Mucosa of stomach (tissue), 1 donor: ENCODE measurements around the gene ESPN.

Experiments
- H3K27me3 ChIP-seq: one replicate; pipeline ENCODE4 v1.7.0; 2013; ENCODE audit warnings: mild to moderate bottlenecking, low read length; ENCODE audit not compliant: control insufficient read depth, insufficient read depth
- H3K36me3 ChIP-seq: one replicate; pipeline ENCODE4 v1.7.0; 2013; ENCODE audit warnings: low read length; ENCODE audit not compliant: control insufficient read depth, insufficient read depth
- H3K4me1 ChIP-seq: one replicate; pipeline ENCODE4 v1.7.0; 2013; ENCODE audit warnings: mild to moderate bottlenecking, low read length; ENCODE audit not compliant: control insufficient read depth, insufficient read depth
- H3K4me3 ChIP-seq: one replicate; pipeline ENCODE4 v1.7.0; 2013; ENCODE audit warnings: low read length
- H3K9ac ChIP-seq: one replicate; pipeline ENCODE4 v1.7.0; 2013; ENCODE audit warnings: mild to moderate bottlenecking, low read length, moderate library complexity
- H3K9me3 ChIP-seq: one replicate; pipeline ENCODE4 v1.7.0; 2013; ENCODE audit warnings: mild to moderate bottlenecking, low read length, moderate library complexity; ENCODE audit not compliant: control insufficient read depth
- donor health status: Pancreatic carcinoma.

The ESPN gene

DNA sequence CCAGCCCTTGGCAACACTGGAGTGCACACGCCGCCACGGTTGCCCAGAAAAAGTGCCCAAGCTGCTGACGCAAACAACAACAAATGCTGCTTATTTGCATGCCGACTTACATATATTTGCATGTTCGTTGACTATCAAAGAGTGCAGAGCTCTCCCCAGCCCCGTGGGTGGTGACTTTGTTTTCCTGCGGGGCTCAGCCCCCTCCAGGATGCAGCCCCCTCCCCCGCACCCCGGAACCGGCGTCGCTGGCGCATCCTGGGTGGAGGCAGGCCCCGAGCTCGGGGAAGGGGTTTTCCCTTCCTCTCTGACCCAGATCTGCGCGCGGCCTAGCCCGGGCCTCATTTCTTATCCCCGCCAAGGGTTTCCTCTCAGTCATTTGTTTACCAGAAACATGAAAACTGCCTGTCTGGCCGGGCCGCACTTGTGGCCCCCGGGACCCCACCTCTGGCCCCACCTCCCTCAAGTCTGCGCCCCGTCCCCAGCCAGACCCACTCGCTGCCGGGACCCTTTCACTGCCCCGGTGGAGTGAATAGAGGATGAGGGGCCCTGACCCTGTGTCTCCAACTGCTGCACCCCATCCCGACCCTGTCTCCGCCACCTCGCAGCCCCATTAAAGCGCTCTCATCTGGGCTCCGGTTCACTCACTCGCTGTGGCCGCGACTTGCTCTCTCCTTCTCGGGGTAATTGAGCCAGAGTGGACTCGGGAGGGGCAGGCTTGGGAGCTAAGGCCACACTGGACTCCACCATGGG lies 35.9 kb downstream of the ESPN start:
- Histone ChIP-seq H3K4me1 (peaks cover 10% of the 10 kb centered on the region), H3K4me3 (no peak overlapping the region), H3K27me3 (peaks cover 38% of the 10 kb centered on the region), H3K9me3 (no peaks in the 10 kb centered on the region), H3K36me3 (no peaks in the 10 kb centered on the region), H3K9ac (peak overlapping the region; percentile 47)

DNA sequence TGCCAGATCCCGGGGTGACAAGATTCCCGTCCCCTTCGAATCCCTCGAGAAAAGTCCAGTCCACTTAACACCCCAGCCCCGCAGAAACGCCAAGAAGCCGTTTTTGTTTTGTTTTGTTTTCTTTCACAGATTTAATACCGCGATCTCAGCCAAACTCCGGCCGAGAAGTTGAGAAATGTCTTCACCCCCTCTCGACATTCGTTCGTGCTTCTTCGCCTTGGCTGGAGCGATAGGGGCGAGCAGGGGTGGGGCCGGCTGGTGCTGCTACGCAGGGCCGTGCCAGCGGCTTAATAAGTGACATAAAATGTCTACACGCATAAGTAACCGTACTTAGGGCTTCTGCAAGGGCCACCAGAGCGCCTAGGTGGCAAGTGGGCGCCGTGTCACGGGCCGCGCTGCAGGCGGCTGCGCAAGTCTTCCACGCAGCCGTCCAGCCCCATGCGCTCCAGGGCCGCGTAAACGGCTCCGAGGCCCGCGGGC lies 36.5 kb downstream of the ESPN start:
- H3K27me3 ChIP-seq, result peaks cover 36% of the 10 kb centered on the region
- H3K4me3 ChIP-seq, result no peak overlapping the region
- peak overlapping the region; percentile 47 for H3K9ac ChIP-seq

DNA sequence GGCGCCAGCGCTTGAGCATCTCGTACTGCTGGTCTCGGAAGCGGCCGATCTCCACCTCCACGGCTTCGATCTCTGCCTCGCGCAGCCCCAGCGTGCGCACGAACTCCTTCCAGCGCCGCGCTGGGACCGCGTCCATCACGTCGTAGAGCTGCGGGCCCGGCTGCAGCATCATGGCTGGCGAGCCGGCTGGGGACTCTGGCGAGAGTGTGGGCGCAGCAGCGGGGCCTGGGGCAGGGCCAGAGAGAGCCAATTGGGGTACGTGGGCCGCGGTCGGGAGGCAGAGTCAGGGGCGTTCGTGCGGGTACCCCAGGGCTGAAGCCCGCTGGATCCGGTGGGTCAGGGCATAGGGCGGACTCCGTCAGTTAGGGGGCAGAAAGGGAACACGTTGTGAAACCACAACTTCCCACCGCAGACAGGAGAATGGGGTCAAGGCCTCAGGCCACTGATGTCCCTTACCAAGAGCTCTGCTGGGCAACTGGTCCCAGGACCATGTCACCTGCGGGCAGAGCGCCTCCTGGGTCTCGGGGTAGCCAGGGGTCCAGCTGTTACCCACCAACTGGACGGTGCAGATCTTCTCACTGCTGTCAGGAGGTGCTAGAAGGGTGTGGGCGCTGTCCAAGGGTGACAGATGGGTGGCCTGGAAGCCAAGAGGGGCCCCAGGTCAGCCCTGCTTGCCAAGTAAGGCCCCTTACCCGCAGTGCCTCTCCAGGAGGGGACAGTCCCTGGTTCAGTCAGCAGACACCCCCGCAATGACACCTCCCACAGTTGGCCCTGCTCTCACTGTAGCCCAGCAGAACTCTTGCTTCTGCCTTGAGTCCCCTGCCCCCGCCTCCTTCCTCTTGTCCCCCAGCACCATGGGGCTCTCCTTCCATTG lies 37.2 kb downstream of the ESPN start:
- H3K9me3 ChIP-seq, result no peaks in the 10 kb centered on the region
- H3K4me1 ChIP-seq, result peaks cover 10% of the 10 kb centered on the region
- no peak overlapping the region for H3K9ac ChIP-seq
- peaks cover 33% of the 10 kb centered on the region for H3K27me3 ChIP-seq
- no peaks in the 10 kb centered on the region for H3K36me3 ChIP-seq
- H3K4me3 ChIP-seq, result no peak overlapping the region

More for the DNA sequence above, 36.5 kb downstream of the ESPN start:
- no peaks in the 10 kb centered on the region for H3K36me3 ChIP-seq
- H3K4me1 ChIP-seq, result peaks cover 10% of the 10 kb centered on the region
- H3K9me3 ChIP-seq, result no peaks in the 10 kb centered on the region

DNA sequence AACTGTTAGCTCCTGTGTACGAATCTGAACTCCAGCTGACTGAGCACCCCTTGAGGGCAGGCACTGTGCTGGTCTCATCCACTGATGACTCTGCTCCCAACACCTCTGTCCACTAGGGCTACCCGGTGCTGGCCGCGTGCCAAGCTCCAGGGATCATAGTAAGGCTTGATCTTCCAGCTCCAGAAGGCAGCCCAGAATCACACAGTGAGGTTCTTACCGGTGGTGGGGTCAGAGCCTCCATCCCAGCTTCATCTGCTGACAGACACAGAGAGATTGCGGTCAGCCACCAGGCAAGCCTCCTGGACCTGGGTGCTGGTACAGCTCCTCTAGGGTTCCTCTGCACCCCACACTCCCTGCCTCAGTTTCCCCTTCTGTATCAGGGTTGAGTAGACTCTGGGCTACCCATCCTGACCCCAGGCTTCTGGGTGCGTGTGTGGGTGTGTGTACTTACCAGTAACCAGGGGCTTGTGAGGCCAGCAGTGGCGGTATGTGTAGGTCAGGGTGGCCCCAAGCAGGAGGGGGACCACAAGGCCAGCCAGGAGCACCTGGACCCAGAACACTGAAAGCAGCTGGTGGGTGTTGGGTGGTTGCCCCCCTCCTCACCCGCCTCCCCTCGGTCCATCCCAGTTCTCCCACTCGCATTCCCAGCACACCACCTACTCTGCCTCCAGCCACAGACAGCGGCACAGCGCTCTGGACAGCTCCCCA lies 38.0 kb downstream of the ESPN start:
- Histone ChIP-seq H3K9ac (no peak overlapping the region), H3K36me3 (no peaks in the 10 kb centered on the region), H3K4me3 (no peak overlapping the region), H3K9me3 (no peaks in the 10 kb centered on the region), H3K27me3 (peaks cover 35% of the 10 kb centered on the region), H3K4me1 (peaks cover 10% of the 10 kb centered on the region)

DNA sequence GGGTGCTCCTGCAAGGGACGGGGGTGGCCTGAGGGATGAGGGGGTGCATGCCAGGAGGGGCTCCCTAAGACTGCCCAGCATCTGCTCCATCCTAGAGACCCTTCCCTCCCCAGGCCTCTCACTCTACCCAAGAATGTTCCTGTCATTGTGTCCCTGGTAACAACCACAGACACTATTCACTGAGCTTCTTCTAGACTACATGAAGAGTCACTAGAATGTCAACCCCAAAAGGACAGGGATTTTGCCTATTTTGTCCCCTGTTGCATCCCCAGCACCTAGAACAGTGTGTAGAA lies 38.5 kb downstream of the ESPN start:
- Histone ChIP-seq H3K9ac (no peak overlapping the region), H3K4me3 (no peak overlapping the region), H3K4me1 (peaks cover 10% of the 10 kb centered on the region), H3K27me3 (peaks cover 35% of the 10 kb centered on the region), H3K9me3 (no peaks in the 10 kb centered on the region), H3K36me3 (no peaks in the 10 kb centered on the region)

DNA sequence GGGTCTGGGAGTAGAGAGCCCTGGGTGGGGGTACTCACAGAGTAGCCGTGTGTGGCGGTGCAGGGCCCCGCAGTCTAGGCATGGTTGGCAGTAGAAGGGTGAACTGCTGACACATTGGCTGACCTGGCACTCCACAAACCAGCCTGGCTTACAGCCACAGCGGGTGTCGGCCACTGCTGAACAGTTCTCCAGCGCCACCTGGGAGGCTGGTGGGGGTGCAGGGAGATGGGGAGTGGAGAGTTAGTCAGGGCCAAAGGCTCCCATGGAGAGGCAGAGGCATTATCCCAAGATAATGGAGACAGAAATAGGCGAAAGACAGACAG lies 39.9 kb downstream of the ESPN start:
- Histone ChIP-seq H3K4me3 (no peak overlapping the region), H3K9me3 (no peaks in the 10 kb centered on the region), H3K27me3 (peaks cover 32% of the 10 kb centered on the region), H3K4me1 (peaks cover 10% of the 10 kb centered on the region), H3K36me3 (no peaks in the 10 kb centered on the region), H3K9ac (no peak overlapping the region)

DNA sequence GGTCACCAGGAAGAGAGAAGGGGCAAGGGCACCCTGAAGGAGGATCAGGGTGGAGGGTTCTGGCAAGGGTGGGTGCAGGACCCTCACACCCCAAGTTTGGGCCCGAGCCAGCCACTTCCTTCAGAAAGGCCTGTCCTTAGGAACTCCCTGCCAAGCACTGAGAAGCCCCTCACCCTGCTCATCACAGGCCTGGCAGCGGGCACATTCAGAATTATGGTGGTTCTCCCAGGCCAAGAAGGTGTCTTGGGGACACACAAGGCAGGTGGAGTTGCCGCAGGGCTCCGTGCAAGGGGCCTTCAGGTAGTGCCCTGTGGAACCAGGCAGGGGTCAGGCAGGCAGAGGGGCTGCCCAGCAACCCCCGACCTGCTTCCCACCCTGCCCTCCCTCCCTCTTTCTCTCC lies 40.3 kb downstream of the ESPN start:
- H3K4me3 ChIP-seq, result no peak overlapping the region
- H3K9me3 ChIP-seq, result no peaks in the 10 kb centered on the region
- no peaks in the 10 kb centered on the region for H3K36me3 ChIP-seq
- peaks cover 10% of the 10 kb centered on the region for H3K4me1 ChIP-seq
- H3K27me3 ChIP-seq, result peaks cover 28% of the 10 kb centered on the region
- no peak overlapping the region for H3K9ac ChIP-seq

DNA sequence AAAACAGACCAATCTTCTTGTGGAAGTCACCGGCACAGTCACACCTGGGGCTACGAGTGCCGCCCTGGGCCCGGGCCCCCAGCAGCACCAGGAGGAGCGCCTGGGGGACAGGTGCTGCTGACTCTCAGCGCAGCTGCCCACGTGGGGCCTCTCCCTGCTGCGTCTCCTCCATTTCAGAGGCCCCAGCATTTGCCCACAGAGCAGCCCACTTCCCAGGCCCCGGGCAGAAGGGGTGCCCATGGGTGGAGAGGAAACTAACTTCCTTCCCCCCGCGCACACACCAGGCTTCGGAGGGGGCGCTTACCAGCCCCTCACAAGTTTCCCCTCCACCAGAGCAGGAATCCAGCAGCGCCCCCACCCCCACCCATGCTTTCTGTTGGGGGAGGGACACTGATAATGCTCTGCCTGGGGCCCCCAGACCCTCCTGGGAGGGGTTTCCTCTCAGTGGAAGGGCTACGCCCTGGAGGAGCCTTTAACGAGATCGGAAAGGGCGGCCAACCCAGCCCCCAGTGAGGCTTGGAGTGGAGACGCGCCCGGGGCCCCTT lies 41.0 kb downstream of the ESPN start:
- Histone ChIP-seq H3K9ac (no peak overlapping the region), H3K4me3 (no peak overlapping the region), H3K4me1 (peaks cover 10% of the 10 kb centered on the region), H3K27me3 (peaks cover 21% of the 10 kb centered on the region), H3K9me3 (no peaks in the 10 kb centered on the region), H3K36me3 (no peaks in the 10 kb centered on the region)

DNA sequence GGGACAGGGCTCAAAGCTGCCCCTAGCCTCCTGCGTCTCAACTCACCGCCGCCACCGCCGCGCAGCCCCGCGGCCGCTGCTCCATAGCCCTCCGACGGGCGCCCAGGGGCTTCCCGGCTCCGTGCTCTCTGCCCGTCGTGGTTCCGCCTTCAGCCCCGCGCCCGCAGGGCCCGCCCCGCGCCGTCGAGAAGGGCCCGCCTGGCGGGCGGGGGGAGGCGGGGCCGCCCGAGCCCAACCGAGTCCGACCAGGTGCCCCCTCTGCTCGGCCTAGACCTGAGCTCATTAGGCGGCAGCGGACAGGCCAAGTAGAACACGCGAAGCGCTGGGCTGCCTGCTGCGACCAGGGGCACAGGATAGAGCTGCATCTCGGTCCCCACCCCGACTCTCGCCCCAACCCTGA lies 41.4 kb downstream of the ESPN start, which contains the start of gene TNFRSF25:
TNFRSF25 (minus strand) TSS at position 151 of the 400 bp plus-strand sequence; CDS start at position 85, 66 bp downstream.
- no peak within 1 kb of the TSS for H3K9ac ChIP-seq
- H3K4me3 ChIP-seq, result no peak within 1 kb of the TSS
- no peaks in the 10 kb centered on the region for H3K9me3 ChIP-seq
- H3K36me3 ChIP-seq, result no peaks in the 10 kb centered on the region
- H3K27me3 ChIP-seq, result peaks cover 17% of the 10 kb centered on the region
- H3K4me1 ChIP-seq, result peaks cover 7% of the 10 kb centered on the region

DNA sequence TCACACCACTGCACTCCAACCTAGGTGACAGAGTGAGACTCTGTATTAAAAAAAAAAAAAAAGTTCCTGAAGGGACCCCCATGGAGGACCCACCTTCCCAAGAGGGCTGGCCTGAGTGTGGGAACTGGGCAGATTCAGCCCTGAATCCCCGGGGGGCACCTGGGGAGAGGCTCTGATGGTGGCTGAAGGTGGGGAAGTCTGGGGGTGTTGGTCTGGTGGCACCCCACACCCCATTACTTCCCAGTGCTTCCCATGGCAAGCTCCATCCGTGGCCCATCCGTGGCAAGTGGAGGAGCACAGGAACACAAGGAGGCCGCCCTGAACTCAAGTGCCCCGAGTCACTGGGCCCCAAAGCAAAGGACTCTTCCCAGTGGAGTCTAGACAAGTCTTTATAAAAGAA lies 42.2 kb downstream of the ESPN start:
- no peaks in the 10 kb centered on the region for H3K9me3 ChIP-seq
- H3K27me3 ChIP-seq, result peaks cover 14% of the 10 kb centered on the region
- H3K36me3 ChIP-seq, result no peaks in the 10 kb centered on the region
- peaks cover 6% of the 10 kb centered on the region for H3K4me1 ChIP-seq
- H3K9ac ChIP-seq, result no peak overlapping the region
- H3K4me3 ChIP-seq, result no peak overlapping the region

DNA sequence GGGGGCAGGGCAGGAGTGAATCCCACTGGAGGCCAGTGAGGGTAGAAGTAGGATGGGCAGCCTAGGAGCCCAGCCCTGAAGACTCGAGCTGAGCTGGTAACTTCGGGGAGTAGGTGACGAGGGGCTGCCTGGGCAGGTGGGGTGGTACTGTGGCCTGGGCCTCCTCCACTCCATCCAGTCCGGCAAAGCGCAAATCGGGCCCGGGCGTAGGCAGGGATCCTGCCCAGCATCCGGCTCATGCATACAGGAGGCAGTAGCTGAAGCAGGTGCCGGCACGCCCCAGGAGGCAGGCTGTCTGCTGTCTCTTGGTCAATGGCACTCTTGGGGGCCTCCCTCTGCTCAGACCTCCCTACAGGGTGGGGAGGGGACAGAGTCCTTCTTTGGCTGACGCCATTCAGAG lies 42.6 kb downstream of the ESPN start:
- Histone ChIP-seq H3K9ac (no peak overlapping the region), H3K4me3 (no peak overlapping the region), H3K4me1 (peaks cover 11% of the 10 kb centered on the region), H3K36me3 (no peaks in the 10 kb centered on the region), H3K27me3 (peaks cover 11% of the 10 kb centered on the region), H3K9me3 (no peaks in the 10 kb centered on the region)
